OCI-LY1 (cell line): ENCODE measurements around the gene UNC93A.

ENCODE experiments used
- H2AFZ ChIP-seq: fragments of 200-600 bp; sonication (generic), shearing (Covaris generic); 2 replicates; pipeline ENCODE4 v1.6.0; 2014; ENCODE audit warnings: antibody characterized with exemption, mild to moderate bottlenecking, low read length
- H3F3A ChIP-seq: fragments of 200-600 bp; sonication (generic), shearing (Covaris generic); 2 replicates; pipeline ENCODE4 v1.6.0; 2014; ENCODE audit warnings: mild to moderate bottlenecking, antibody characterized with exemption, low read length, moderate library complexity; ENCODE audit not compliant: insufficient read depth
- H3K27ac ChIP-seq: fragments of 200-600 bp; sonication (generic); 2 replicates; pipeline ENCODE4 v1.5.1; 2014; ENCODE audit warnings: low read length, mixed run types, mild to moderate bottlenecking, low read depth; ENCODE audit not compliant: poor library complexity, severe bottlenecking
- H3K27me3 ChIP-seq: fragments of 200-600 bp; sonication (generic); 2 replicates; pipeline ENCODE4 v1.6.0; 2014; ENCODE audit warnings: antibody characterized with exemption, mild to moderate bottlenecking, low read length, moderate library complexity; ENCODE audit not compliant: insufficient read depth
- H3K36me3 ChIP-seq: fragments of 200-600 bp; sonication (generic); 2 replicates; pipeline ENCODE4 v1.6.1; 2014; ENCODE audit warnings: mild to moderate bottlenecking, antibody characterized with exemption, low read length, moderate library complexity, mixed read lengths; ENCODE audit not compliant: insufficient read depth
- H3K4me1 ChIP-seq: fragments of 200-600 bp; sonication (generic); 2 replicates; pipeline ENCODE4 v1.5.1; 2014; ENCODE audit warnings: mild to moderate bottlenecking, low read length, moderate library complexity; ENCODE audit not compliant: insufficient read depth, severe bottlenecking
- H3K4me2 ChIP-seq: fragments of 200-600 bp; sonication (generic), shearing (Covaris generic); 2 replicates; pipeline ENCODE4 v1.6.1; 2014; ENCODE audit warnings: low read length
- H3K4me3 ChIP-seq: fragments of 200-600 bp; sonication (generic); 2 replicates; pipeline ENCODE4 v1.5.1; 2014; ENCODE audit warnings: low read length, low read depth, mild to moderate bottlenecking, mixed read lengths; ENCODE audit not compliant: poor library complexity, severe bottlenecking
- H3K79me2 ChIP-seq: fragments of 200-600 bp; shearing (Covaris generic); 2 replicates; pipeline ENCODE4 v1.6.1; 2016; ENCODE audit warnings: mixed run types, low read length, mixed read lengths; ENCODE audit not compliant: insufficient read depth
- H3K9ac ChIP-seq: fragments of 200-600 bp; sonication (generic), shearing (Covaris generic); 2 replicates; pipeline ENCODE4 v1.6.1; 2014; ENCODE audit warnings: mild to moderate bottlenecking, low read length, mixed read lengths
- H3K9me2 ChIP-seq: fragments of 200-600 bp; sonication (generic), shearing (Covaris generic); 2 replicates; pipeline ENCODE4 v1.6.1; 2014; ENCODE audit warnings: low read depth, mild to moderate bottlenecking, low read length, mixed read lengths
- H3K9me3 ChIP-seq: fragments of 200-600 bp; shearing (Covaris generic); 2 replicates; pipeline ENCODE4 v1.6.1; 2014; ENCODE audit warnings: low read length, mixed read lengths
- H4K20me1 ChIP-seq: fragments of 200-600 bp; sonication (generic), shearing (Covaris generic); 2 replicates; pipeline ENCODE4 v1.6.0; 2016; ENCODE audit warnings: mild to moderate bottlenecking, low read length; ENCODE audit not compliant: insufficient read depth
- CTCF ChIP-seq: fragments of 200-600 bp; sonication (generic), shearing (Covaris generic); IDR thresholded peaks from 2 replicates; pipeline ENCODE4 v1.5.1; 2017; ENCODE audit warnings: mild to moderate bottlenecking, antibody characterized with exemption, low read length, moderate library complexity, mixed read lengths
- EZH2 ChIP-seq: fragments of 200-600 bp; sonication (generic), shearing (Covaris generic); IDR thresholded peaks from 2 replicates; pipeline ENCODE4 v1.8.0; 2017; ENCODE audit warnings: borderline replicate concordance, mixed run types, mild to moderate bottlenecking, antibody characterized with exemption, low read length, moderate library complexity, mixed read lengths

UNC93A gene

DNA sequence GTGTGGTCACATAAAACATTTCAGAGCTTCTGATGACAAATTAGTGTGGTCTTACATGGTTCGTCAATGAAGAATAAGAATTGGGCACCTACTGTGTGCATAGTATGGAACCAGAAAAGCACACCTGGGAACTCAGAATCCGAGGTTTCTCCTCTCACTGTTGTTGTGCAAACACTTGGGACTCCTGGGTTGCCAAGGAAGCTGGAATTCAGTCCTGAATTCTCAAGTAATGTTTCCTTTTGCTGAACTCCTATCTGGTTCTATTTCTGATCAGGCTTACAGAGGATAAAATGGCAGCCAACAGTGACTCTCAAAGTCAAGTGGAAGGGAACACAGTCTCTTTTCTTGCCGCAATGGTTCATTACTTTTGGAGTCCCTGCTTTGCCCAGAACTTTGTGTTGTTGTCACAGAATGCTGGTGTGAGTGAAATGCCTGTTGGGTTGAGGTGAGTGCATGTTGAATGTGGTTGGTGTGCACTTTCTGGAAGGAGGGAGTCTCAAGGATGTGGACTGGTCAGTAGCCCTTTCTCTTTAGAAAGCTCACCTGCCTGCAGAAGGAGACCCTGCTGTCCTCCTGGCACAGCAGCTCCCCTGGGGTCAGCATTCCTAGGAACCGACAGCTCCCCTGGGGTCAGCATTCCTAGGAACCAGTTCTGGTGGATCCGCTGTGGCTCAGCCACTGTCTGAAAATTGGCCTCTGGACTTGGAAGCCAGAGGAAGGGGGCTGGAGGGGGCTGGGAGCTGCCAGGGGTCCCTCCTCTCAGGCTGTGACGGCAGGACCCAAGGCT, 1.4 kb downstream of the UNC93A start:
- Histone ChIP-seq H3K27ac (no peak overlapping the region), H3K27me3 (peaks cover 3% of the 10 kb centered on the region; the same call in 1 of the 2 replicates), H3F3A (no peaks in the 10 kb centered on the region), H3K4me2 (no peak overlapping the region), H3K4me1 (no peaks in the 10 kb centered on the region), H3K4me3 (no peak overlapping the region), H3K9me2 (no peaks in the 10 kb centered on the region), H3K36me3 (no peaks in the 10 kb centered on the region), H3K9ac (no peak overlapping the region), H3K79me2 (no peaks in the 10 kb centered on the region), H2AFZ (no peak overlapping the region), H4K20me1 (no peaks in the 10 kb centered on the region), H3K9me3 (no peaks in the 10 kb centered on the region)
- TF ChIP-seq CTCF = no peak
- TF ChIP-seq EZH2 = no peak

DNA sequence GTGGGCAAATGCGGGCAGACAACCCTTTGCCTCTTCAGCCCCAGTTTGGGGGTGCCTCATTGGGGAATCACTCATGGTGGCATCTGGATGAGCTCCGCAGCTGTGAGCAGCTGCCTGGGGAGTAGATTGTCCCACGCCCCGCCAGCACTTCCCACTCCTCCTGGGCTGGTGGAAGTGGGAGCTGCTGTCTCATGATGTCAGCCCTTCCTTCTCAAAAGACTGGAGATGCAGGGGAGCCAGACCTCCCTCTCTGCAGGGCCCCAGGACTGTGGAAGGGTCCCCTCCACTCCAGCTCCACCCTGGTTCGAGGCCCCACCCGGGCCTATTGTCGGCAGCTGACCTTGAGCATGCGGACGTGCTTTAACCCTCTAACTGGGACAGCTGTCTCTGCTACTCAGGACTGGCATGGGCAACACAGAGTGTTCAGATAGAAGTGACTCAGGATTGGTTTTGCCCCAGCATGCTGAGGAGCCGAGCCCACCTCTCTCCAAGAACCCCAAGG, 2.0 kb downstream of the UNC93A start:
- H2AFZ ChIP-seq = no peak overlapping the region
- no peak overlapping the region for H3K27ac ChIP-seq
- peaks cover 3% of the 10 kb centered on the region; the same call in 1 of the 2 replicates for H3K27me3 ChIP-seq
- no peak overlapping the region for H3K9ac ChIP-seq
- H3F3A ChIP-seq = no peaks in the 10 kb centered on the region
- H4K20me1 ChIP-seq = no peaks in the 10 kb centered on the region
- no peaks in the 10 kb centered on the region for H3K9me3 ChIP-seq
- TF ChIP-seq EZH2 (no peak), CTCF (no peak)
- H3K4me2 ChIP-seq = no peak overlapping the region
- H3K79me2 ChIP-seq = no peaks in the 10 kb centered on the region
- H3K9me2 ChIP-seq = no peaks in the 10 kb centered on the region
- no peak overlapping the region for H3K4me3 ChIP-seq
- H3K36me3 ChIP-seq = no peaks in the 10 kb centered on the region
- no peaks in the 10 kb centered on the region for H3K4me1 ChIP-seq

GRCh38 chr6:167293590-167294091, 2.5 kb downstream of the UNC93A start:
- TF ChIP-seq CTCF (no peak), EZH2 (no peak)
- Histone ChIP-seq H3K27me3 (peaks cover 3% of the 10 kb centered on the region; the same call in 1 of the 2 replicates), H3K9ac (no peak overlapping the region), H4K20me1 (no peaks in the 10 kb centered on the region), H3K79me2 (no peaks in the 10 kb centered on the region), H3K9me3 (no peaks in the 10 kb centered on the region), H2AFZ (no peak overlapping the region), H3F3A (no peaks in the 10 kb centered on the region), H3K4me1 (no peaks in the 10 kb centered on the region), H3K27ac (no peak overlapping the region), H3K4me2 (no peak overlapping the region), H3K4me3 (no peak overlapping the region), H3K9me2 (no peaks in the 10 kb centered on the region), H3K36me3 (no peaks in the 10 kb centered on the region)
